ENCODE data around the gene MPST.

Gene MPST

DNA sequence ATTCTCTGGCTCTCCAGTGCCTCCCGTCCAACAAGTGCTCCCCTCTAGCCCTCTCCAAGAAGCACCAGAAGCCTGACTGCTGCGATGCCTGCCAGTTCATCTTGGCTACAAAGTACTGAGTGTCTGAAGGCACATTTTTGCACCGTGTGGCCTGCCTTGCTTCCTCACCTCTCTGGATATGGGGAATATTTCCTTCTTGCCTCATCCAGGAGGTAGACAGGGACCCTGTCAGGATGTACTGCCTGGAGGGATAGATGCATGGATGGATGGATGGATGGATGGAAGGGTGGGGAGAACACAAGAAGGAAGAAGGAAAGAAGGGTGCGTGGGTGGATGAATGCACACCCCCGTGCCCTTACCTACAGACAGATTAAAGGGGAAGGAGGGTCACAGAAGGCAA lies 59.6 kb downstream of the MPST start:
- no peak for DNase-seq (ENCODE audit: low read depth in 2 of 2)

Measured in stimulated activated CD8-positive, alpha-beta memory T cell treated with anti-CD3 and anti-CD28 coated beads, Interleukin-2, amount 100 ng/mL, for 1 hour (primary cell).